A549 treated with ZK216348 at 1 μM for 4 hours (cell line): ENCODE results near the gene SIRPB2. TPM values are rescaled to one million over a fixed set of nuclear protein-coding genes. Genes with fewer than 3 reads are reported as not detected.

ENCODE experiments used
- total RNA-seq: library from RNA; stranded (reverse); fragments of 200-300 nt; extraction: Qiagen RNA extraction; gene quantifications from 5 replicates; pipeline ENCODE4 v1.2.3, GENCODE V29; 2022; ENCODE audit warnings: low read depth

Gene SIRPB2
- 0.05 TPM in 1 of 5 replicates, not detected in the others for total RNA-seq

DNA sequence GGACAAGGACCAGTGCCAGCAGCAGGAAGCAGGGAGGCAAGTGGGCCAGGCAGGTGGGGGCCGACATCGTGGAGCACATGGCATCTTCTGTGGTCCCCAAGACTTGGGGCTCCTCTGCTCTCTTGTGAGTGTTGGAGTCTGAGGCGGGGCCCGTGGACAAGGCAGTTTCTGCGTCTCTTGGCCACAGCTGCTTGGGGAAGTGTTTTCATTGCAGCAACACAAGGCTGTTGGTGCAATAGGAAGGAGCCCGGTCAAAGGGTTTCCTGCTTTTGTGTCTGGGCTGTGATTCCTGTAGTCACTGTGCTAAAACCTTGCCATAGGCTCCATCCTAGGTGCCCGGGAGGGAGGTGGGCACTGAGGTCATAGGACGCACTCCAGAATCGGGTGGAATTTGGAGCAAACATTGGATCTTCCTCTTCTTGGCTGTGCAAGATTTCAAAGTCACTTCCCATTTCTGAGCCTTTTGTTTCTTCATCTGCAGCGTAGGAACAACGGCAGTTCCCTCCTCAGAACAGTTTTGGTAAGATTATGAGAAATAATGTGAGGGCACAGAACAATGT is at the start of gene SIRPB2:
TSS of gene SIRPB2 (minus strand) at position 140 of the 560 bp plus-strand sequence. CDS start at position 79, 61 bp downstream.

DNA sequence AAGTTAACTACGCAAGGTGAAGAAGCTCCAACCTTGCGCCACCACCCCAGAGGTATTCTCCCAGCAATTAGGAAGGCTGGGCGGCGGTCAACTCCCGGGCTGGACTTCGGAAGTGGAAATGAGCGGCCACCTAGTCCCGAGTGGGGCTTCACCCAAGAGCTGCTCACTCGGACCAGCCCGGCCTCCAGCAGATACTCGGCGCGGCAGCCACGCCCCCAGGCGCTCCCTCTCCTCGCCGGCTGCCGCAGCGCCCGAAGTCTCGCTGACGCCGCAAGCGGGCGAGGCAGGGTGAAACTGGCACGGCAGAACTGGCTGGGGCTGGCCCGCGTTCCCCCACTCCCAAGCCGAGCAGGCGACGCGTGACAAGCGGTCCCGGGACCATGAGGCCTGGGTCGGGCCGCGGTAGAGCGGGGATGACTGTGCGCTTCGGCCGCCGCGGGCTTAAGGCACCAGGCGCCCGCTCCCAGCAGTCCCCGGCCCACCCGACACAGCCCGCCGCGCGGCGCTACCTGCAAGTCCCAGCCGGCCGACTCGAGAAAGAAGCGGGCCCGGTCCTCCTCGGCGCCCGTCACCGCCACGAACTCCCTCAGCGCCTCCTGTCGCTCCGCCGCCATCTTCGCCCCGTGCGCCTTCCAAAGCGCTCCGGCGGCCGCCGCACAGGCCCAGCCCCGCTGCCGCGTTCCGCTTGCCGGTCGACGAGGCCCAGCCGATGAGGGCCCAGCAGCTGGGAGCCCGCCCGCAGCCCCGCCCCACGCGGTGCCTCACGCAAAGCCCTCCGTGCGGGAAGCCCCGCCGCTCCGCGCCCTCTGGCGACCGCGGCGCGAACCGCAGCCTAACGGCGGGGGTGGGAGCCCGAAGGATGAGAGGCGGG is 24.8 kb downstream of the SIRPB2 start, which contains the start of gene NSFL1C:
TSS of gene NSFL1C (minus strand) at position 639 of the 871 bp plus-strand sequence. CDS start at position 614, 25 bp downstream.

Other genes starting within 250 kb of the SIRPB2 start
- 2.4 to 5.1 TPM (median 4.4 TPM) in 5 replicates for gene SNPH, start 225.1 kb downstream of the SIRPB2 start, total RNA-seq
- 0.81 to 1.6 TPM (median 1.4 TPM) in 5 replicates for gene SDCBP2, start 162.3 kb downstream of the SIRPB2 start, total RNA-seq
- 408 to 573 TPM (median 515 TPM) in 5 replicates for gene FKBP1A, start 98.4 kb downstream of the SIRPB2 start, total RNA-seq
- 111 to 129 TPM (median 114 TPM) in 5 replicates for gene NSFL1C, start 24.6 kb downstream of the SIRPB2 start, total RNA-seq
- gene SIRPD, start 66.3 kb upstream of the SIRPB2 start, total RNA-seq = not detected in 5 replicates
- gene SIRPB1, start 128.6 kb upstream of the SIRPB2 start, total RNA-seq = 0.36 to 0.98 TPM (median 0.51 TPM) in 5 replicates
- not detected in 5 replicates for gene SIRPG, start 166.4 kb upstream of the SIRPB2 start, total RNA-seq